Stimulated activated CD8-positive, alpha-beta memory T cell treated with anti-CD3 and anti-CD28 coated beads, Interleukin-12 subunit alpha, Interleukin-12 subunit beta, amount 100 ng/mL, for 24 hours (primary cell): Measurements from ENCODE around the gene PCP2.

ENCODE experiments used
- DNase-seq: peaks from one replicate; pipeline ENCODE4 v3.0.0-alpha.2; 2020; ENCODE audit errors: extremely low read depth

The PCP2 gene

GRCh38 chr19:7596211-7596937, 37.1 kb downstream of the PCP2 start:
- DNase-seq: no peak

- peak; percentile 9 for DNase-seq
Measured at GRCh38 chr19:7595466-7596133, 37.9 kb downstream of the PCP2 start, which contains the start of gene CAMSAP3. Gene CAMSAP3 (plus strand): TSS chr19:7595863. CDS start chr19:7596003, 140 bp downstream.

GRCh38 chr19:7590256-7590655, 43.3 kb downstream of the PCP2 start:
- no peak for DNase-seq

GRCh38 chr19:7589822-7590221, 43.7 kb downstream of the PCP2 start:
- no peak for DNase-seq

- DNase-seq: no peak
Measured at GRCh38 chr19:7582446-7582845, 51.1 kb downstream of the PCP2 start.
